NCI-H1092 treated with DMSO at 0.1 percent for 48 hours (cell line): ENCODE data around the gene CLN6.
"Not testable (repeated sequence)": the region's sequence is repeated elsewhere in the genome, so short reads cannot be mapped to it uniquely, and the experiment has no call there.

Experiments
- DNase-seq: peaks from one replicate; lab custom pipeline; 2025; lab: John Stamatoyannopoulos, UW

CLN6 gene

DNA sequence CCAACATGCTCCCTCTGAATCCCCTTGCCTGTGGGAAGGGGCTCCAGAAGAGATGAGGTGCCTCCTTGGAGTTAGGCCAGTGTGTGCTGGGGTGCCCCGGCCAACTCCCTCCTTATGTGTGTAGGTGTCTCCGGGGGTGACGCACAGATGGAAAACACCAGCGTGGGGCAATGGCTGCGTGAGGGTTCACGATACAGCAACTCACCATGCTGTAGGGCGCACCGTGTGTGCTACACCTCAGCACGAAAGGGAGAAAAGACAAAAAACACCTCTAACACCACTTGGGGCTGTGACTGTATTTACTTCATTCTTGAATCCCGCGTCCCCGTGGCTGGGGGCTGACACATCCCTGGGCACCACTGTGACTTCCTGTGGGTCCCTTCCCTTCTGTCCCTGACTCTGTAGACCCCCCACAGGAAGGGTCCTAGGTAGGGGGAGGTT, 22.8 kb downstream of the CLN6 start:
- DNase-seq: no peak

DNA sequence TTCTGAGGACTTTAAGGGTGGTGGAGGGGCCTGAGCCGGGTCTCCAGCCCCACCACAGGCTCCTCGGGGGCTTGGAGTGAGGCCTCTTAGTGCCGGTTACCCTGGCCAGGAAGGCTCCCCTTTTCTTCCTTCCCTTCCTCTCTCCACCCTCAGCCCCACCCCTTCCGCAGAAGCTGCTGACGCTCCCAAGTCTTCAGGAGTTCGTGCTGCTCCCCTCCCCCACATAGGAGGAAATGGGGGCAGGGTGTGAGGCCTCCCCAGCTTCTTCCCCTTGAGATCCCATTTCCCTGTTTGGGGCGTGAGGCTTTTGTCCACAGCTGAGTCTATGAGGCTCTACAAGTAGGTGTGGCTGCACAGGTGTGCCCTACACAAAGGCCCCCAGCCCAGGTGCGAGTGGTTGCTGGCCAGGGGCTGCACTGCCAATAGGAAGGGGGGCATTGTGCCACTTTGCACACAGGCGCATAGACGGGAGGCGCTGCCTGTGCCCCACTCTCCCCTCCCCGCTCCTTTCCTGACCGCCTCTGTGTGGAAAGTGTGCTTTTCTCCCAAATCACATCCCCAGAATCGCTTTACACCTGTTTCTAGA, 23.5 kb downstream of the CLN6 start:
- DNase-seq: no peak

DNA sequence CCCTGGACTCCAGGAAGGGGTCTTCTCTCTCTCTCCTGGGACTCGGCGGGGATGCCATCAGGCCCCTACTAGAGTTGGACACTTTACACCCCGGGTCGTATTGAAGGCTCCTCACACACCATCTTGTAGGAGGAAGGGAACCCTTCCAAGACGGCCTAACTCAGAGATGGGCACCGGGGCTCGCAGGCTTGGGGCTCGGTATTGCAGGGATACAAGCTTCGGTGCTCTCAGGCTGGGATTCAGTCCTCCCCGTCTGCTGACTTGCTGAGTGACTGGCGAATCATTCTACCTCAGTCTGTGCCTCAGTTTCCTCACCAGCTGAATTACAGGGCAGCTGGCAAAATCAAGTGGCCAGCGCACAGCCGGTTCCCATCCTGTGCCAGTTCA, 24.0 kb downstream of the CLN6 start:
- DNase-seq: no peak

DNA sequence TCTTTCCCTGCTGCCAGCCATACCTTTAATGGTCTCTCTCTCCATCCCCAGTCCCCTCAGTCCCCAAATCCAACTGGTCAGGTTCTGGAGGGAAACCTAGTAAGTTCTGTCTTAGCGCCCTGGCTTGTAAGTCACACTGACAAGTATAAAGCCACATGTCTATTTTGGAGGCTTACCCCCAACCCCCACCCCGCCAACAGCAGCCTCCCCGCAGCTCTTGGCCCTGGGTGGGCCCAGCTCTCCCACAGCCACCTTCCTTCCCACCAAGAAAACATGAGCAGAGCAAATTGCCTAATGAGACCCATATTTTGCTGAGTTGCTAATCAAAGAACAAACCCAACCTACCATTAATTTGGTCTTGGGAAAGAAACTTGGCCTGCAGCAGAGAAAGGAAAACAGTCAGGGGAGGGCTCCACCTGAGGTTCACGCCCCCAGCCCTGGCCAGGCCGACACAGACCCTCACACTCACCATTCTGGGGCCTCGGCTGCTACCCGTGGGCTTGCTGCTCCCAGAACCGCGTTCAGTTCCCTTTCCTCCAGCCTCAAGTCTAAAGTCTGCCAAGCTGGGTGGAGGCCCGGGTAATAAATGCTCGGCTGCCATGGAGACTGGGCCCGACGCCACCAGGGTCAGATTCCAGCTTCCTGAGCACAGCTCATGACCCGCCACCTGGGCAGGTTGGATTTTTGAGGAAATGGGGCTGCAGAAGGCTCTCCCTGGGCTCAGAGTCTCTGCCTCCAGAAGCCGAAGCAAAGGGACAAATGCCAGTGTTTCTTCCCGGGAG, 24.6 kb downstream of the CLN6 start, which contains the start of gene CALML4:
TSS of gene CALML4 (minus strand) at position 557 of the 782 bp plus-strand sequence. CDS start at position 472, 85 bp downstream.
- DNase-seq: peak; percentile 7

DNA sequence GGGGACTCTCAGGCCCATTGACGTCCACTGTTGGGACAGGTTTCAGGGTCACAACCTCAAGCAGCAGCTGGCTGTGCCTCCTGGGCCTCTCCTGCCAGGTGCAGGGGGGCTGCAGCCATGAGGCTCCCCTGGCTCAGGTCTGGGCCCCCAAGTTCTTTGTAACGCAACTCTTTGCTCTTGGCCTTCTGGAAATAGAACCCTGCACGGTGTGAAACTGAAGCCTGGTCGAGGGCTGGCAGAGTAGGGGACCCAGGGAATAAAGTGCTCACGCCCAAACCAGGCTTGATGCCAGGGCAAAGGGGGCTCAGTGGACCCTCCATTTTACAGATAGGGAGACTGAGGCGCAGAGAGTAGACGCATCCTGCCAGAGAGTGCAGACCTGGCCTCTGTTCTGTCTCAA, 25.2 kb downstream of the CLN6 start:
- no peak for DNase-seq

DNA sequence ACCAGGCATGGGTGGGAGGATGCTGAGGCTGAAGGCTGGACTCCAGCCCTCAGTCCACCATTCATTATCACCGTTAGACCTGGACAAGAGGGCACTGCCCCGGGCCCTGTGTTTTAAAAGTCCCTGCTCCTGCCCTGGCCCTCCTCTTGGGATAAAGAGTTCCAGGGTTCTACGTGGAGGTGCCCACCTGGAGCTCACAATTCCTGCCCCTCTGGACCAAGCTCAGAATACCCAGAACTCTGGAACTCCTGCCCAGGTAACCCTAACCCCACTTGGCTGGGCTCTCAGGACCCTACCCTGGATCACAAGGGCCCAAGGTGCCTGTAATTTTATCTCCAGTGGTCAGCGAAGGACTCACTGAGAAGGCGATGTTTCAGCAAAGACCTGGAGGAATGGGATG, 25.6 kb downstream of the CLN6 start:
- no peak for DNase-seq

DNA sequence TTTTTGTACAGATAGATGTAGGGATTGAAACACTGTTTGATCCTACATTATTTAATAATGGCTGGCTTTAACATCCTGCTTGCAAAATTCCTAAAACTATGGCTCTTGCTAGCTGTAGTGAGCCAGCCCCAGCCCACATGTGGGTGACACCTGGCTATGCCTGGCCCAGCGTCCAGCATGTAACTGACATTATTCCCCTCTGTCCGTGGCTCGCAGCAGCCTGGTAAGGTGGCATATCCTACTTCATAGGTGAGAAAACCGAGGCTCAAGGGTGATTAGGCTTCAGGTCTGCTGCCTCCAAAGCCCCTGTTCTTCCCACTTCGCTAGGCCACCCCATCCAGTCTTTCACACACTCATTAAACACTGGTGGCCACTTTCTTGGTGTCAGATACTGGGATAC, 26.0 kb downstream of the CLN6 start:
- DNase-seq: no peak

DNA sequence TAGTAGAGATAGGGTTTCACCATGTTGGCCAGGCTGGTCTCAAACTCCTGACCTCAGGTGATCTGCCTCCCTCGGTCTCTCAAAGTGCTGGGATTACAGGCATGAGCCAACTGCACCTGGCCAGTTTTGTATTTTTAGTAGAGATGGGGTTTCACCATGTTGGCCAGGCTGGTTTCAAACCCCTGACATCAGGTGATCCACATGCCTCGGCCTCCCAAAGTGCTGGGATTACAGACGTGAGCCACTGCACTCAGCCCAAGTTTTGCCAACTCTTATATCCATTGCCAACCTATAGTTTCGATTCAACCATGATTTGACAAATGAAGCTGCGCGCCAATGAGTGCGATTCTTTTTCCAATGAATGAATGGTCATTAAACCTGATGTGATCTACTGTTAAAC, 26.5 kb downstream of the CLN6 start:
- DNase-seq: not testable (repeated sequence)

DNA sequence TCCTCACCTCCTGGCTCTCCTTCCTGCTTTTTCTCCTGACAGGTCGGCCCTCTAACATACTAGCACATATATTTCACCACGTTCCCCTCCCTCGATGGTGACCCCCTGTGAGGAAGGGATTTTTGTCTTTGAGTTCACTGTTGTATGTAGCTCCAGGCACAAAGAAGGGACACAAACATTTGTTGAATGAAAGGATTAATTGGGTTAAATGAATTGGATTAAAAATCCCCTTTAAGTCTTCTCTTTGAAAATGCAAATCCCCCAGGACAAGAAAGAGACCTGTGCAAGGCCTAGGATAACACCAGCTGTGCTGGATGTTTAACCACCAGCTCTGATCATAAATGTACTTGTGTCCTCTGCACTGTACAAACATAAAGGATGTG, 27.7 kb downstream of the CLN6 start:
- no peak for DNase-seq

DNA sequence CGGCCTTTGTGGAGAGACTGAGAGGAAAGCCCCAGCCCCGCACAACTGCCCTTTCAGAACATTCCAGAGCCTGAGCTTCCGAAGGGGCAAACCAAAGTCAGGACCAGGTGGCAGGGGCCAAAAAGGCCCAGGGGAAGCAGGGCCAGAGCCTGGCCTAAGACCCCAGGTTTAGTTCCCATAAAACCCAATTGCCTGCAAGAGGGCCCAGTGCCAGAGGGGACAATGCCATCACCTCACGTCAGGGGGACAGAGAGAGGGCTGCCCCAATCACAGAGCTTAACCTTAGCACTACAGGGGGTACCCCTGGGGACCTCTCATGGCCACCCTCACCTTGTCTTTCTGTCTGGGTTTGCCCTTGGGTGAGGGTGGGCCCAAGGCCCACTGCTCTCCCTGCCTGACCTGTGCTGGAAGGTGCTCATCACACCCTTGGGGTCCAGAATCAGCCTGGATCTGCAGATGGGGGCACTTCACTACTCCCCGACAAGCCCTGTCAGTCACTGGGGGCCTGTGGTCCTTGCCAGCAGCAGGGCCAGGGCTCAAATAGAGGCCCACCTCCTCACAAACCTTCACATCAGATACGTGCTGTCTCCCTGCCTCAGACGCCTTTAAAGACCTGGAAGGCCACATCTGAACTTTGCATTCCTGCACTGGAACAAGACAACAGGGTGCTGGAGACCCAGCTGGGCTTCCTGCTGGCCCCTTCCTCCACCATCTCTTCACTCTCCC, 28.2 kb downstream of the CLN6 start:
- no peak for DNase-seq

DNA sequence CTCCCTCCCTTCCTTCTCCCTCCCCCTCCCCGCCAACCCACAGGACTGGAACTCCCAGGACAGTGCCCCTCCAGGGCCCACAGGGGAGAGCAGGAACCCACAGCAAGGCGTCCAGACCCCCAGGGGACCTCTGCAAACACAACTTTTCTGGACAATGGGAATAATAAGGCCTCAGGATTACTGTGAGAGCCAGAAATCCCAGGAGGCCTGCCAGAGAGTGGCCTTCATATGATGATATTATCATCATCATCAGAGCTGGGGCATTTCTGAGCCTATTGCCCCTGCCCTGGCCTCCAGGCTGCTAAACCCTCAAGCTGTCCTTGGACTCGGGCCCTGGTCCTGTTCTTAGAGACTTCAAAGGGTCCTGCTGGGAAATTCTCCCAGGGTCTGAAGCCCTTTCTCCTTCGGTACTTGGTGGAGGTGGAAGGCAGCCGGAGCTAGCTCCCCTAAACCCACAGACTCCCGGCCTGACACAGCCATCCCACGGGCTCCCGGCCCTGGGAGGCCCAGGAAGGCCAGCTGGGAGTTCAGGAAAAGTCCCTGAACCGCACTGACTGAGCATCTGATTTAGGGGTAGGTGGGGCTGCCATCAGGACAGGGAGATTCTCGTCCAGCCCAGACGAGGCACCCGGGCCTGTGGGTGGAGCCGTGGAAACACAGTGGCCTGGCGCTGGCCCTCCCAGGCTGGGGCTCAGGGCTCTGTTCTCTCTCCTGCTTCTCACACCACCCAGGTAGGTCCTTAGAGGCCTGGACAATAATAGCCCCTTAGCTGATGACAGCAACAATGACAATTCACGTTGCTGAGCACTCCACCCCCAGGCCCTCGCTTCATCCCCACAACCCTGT, 29.3 kb downstream of the CLN6 start:
- no peak for DNase-seq

DNA sequence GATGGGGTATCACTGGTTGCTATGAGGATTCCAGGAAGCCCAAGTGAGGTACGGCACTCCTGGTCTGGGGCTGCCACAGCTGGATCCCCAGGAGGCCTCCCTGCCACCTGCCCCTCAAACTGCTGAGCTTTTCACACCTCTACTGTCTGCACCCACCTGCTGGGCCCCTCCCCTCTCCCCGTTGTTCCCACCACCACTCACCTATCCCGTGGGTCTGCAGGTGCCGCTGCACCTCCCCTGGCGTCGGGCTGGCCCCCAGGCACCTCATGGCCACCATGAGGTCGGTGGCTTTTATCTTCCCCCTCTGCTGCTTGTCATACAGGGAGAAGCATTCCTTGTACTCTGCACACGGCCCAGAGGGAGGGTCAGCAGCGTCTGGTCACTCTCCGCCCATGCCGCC, 30.2 kb downstream of the CLN6 start:
- no peak for DNase-seq

DNA sequence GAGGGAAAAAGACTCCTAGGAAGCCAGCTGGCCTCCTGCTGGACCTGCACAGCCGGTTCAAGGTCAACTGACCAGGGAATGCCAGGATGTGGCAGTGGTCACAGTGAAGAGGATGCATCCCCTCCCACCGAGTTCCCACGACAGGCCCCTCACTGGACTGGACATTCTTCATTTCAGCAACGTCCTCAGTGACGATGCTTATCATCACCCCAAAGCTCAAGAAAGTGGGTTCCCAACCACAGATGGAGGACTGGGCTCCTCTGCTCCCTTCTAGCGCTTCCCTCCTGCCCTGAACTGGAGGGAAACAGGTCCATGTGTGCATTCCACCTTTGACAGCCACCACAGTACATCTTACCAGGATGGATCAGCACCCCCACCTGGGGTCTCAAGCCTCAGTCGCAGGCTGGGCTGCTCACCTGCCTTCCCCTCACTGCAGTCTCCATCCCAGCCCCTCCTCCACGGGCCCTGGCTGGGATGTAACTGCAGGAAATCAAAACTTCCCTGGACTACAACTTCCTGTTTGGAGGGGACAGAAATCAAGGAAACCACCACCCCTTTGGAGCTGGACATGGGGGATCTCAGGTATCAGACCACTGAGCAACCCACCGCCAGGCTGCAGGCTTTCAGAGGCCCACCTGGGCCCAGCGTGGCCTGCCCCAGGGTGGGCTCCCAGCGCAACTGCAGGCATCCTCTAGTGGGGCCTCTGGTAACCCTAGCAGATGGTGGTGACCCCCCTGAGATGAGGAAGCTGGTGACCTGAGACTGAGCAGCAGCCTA, 31.7 kb downstream of the CLN6 start:
- no peak for DNase-seq

DNA sequence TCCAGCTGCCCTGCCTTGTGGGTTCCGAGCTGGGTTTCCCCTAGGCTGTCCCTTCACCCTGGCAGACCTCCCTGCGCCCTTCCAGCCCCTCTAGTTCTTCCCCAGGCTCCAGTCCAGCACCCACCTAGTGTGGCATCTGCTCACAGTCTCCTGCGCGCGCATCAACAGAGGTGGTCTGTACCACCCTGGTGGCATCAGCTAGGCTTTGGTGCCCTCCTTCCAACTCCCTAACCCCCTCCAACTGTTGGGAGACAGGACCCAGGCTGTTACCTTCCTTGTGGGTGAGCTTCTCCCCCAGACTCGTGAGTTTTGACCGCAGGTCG, 32.4 kb downstream of the CLN6 start:
- no peak for DNase-seq

DNA sequence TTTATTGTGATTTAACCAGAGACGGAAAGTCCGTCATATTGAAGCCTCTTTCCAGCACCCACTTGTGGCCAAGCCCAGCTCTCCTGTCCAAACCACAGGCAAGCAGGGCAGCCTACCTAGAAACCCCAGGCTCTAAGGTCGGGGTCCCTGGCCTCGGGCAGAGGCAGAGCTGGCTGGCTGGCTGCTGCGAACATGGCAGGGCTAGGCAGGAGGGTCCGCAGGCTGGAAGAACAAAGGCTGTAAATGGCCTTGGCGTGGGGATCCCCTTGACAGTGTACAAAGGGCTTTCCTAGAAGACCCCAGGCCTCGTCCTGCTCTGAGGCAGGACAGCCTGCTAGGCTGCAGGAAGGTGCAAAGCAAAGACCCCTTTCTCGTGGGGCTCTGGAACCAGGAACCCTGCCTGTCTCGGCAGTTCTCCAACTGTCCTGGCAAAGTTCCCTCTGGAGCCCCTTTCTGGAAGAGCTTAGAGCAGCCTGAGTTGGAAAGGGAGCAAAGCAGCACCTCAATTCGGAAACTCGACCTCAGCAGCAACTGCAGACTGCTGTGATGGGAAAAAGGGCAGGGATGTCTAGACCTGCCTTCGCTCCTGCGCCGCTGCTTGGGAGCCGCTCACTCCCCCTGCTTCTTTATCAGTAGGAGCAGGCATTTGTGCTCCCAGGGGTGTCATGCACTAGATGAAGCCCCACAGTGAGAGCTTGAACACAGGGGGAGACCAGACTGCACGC, 32.9 kb downstream of the CLN6 start:
- DNase-seq: no peak

DNA sequence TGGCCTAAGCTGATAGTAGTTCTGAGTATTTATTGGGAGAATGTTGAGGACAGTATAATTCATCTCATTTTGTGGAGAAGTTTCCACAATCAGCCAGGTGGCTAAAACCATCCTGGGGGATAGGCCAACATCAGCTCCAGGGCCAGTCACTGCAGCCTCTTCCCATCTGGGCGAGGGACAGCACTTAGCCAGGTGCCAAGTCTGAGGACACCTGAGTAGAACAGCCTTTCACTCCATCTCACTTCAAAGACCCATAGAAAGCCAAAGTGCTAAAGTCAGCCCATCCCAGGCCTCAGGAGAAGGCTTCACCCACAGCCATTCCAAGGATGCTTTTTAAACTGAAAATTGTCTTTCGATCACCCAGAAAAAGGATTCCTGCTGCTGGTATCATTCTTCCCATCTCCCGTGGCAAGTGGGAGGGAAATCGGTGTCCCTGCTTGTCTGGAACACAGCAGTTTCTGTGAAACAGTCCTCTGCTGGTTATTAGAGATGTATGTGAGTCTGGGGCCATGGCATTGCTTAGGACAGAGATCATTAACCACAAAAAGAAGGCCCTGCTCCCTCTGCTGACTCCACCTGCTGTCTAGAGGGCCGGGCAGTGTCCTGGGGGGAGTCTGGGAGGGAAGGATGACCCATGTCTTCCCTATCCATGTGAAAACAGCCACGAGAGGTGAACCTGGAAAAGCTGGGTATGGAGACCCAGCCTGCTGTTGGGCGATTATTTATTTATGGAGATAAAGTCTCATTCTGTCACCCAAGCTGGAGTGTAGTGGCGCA, 34.0 kb downstream of the CLN6 start:
- no peak for DNase-seq

DNA sequence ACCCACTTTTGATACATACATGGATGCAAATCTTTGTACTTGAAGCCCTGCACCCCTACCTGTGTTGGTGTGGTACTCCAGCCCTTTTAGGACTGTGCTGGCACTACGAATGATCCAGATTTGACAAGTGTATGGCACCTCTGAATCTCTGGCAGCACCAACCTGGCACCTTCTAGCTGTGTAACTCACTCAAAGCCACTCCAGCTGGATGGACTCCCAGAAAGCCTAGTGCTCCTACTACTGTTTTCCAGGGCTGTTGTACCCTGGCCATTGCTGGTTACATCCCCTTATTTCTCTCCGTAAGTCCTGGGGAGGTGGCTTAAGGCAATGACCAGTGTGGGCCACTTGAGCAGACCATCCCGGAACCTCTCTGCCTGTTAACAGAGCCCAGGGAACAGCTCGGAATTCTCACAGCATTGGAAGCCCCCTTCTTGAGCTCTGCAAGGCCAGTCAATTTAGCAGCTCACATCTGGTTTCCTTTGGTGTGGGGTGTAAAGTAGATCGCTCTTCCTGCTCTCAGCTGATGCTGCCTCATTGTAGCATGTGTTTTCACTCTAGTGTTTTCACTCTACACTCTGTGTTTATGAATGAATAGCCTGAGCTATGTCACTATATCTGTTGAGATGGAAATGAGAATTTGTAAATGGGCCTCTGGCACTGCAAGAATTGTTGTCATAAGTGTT, 36.6 kb downstream of the CLN6 start:
- DNase-seq: no peak

DNA sequence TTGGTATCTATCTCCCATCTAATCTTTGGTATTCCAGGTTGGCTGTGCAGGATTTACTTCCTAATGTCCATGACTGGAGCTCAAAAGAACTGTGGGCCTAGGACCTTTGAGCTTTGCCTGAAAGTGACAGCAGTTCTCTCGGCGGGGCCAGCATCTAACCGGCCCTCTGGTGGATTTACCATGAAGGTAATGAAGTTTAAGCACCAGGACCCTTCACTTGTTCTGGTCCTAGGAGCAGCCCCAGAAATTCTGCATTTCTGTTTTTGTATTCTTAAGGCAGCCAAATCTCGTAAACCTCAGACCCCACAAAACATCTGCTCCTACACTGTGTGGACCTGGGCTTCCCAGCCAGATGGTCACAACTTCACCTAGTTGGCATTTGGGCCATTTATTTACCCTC, 37.4 kb downstream of the CLN6 start:
- DNase-seq: no peak

DNA sequence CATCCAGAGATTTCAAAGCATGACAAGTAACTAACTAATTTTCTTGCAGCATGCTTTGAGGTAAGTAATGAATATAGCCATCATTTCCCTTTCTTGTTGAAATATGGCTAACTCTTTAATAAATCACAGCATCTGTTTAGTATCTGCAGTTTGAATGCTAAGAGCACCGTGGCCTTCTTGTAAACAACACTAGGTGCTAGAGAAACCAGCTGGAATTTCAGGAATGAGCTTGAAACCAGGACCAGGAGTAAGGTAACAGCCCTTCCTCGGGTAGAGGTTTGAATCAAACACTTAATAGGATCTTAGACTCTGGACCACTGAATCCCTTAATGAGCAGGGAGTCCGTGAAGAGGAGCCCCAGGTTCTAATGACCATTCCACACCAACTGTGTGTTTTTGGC, 38.0 kb downstream of the CLN6 start:
- DNase-seq: no peak

DNA sequence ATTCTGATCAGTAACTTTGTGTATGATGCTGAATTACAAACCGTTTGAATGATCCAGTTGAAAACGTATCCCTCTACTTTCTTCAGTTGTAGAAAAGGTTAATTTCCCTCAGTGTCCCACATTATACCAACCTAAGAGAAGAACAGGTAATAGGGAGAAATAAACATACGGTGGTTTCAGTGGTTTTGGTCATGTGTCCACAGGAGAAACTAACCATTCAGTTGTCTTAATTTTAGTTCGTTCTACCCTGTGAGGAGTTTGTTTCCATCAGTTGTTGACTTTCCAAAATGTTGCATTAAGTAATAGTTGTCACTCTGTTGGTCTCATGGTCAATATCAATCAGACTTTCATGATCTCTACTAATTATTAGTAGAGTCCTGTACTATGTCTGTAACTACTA, 39.5 kb downstream of the CLN6 start:
- no peak for DNase-seq
